Measurements from ENCODE around the gene PRR36. TPM values are rescaled to one million over a fixed set of nuclear protein-coding genes. Genes with fewer than 3 reads are reported as not detected.
A peak's percentile ranks its signal among the peaks of the same experiment; 100 is the strongest.

The PRR36 gene
- total and polyA plus RNA-seq, 2 donors: 0.10 to 0.11 TPM

GRCh38 chr19:7868671-7869452, 5.3 kb downstream of the PRR36 start:
- Histone ChIP-seq H3K27ac (ENCODE audit: low read depth) (peak overlapping the region; percentile 45), H3K36me3 (ENCODE audit: insufficient read depth) (no peaks in the 10 kb centered on the region), H3K4me3 (ENCODE audit: low read depth, low read length) (peak overlapping the region; percentile 25), H3K4me1 (ENCODE audit: insufficient read depth) (peaks cover 3% of the 10 kb centered on the region)
- DNase-seq (ENCODE audit: extremely low spot score): no peak
- WGBS: 2% methylated on average over 67 of the region's 67 CpGs

- no peaks in the 10 kb centered on the region for H3K36me3 ChIP-seq (ENCODE audit: insufficient read depth)
- DNase-seq (ENCODE audit: extremely low spot score): no peak
- no peak overlapping the region for H3K27ac ChIP-seq (ENCODE audit: low read depth)
- 18% methylated on average over 21 of the region's 21 CpGs for WGBS
- no peak overlapping the region for H3K4me3 ChIP-seq (ENCODE audit: low read depth, low read length)
- peaks cover 2% of the 10 kb centered on the region for H3K4me1 ChIP-seq (ENCODE audit: insufficient read depth)
Observed at GRCh38 chr19:7868326-7868670, 5.9 kb downstream of the PRR36 start.

GRCh38 chr19:7867092-7867844, 6.9 kb downstream of the PRR36 start:
- Histone ChIP-seq H3K4me1 (ENCODE audit: insufficient read depth) (peaks cover 2% of the 10 kb centered on the region), H3K4me3 (ENCODE audit: low read depth, low read length) (no peak overlapping the region), H3K27ac (ENCODE audit: low read depth) (no peak overlapping the region), H3K36me3 (ENCODE audit: insufficient read depth) (no peaks in the 10 kb centered on the region)
- 82% methylated on average over 9 of the region's 9 CpGs for WGBS
- DNase-seq (ENCODE audit: extremely low spot score): no peak

GRCh38 chr19:7866399-7867091, 7.6 kb downstream of the PRR36 start:
- WGBS: 64% methylated on average over 12 of the region's 12 CpGs
- no peak for DNase-seq (ENCODE audit: extremely low spot score)
- Histone ChIP-seq H3K4me1 (ENCODE audit: insufficient read depth) (peaks cover 2% of the 10 kb centered on the region), H3K36me3 (ENCODE audit: insufficient read depth) (no peaks in the 10 kb centered on the region), H3K4me3 (ENCODE audit: low read depth, low read length) (no peak overlapping the region), H3K27ac (ENCODE audit: low read depth) (no peak overlapping the region)

GRCh38 chr19:7865262-7865911, 8.8 kb downstream of the PRR36 start:
- H3K4me3 ChIP-seq (ENCODE audit: low read depth, low read length): no peak overlapping the region
- H3K4me1 ChIP-seq (ENCODE audit: insufficient read depth): peaks cover 2% of the 10 kb centered on the region
- H3K27ac ChIP-seq (ENCODE audit: low read depth): no peak overlapping the region
- no peaks in the 10 kb centered on the region for H3K36me3 ChIP-seq (ENCODE audit: insufficient read depth)
- WGBS: 49% methylated on average over 10 of the region's 10 CpGs
- DNase-seq (ENCODE audit: extremely low spot score): no peak

- H3K27ac ChIP-seq (ENCODE audit: low read depth): no peak overlapping the region
- no peak overlapping the region for H3K4me3 ChIP-seq (ENCODE audit: low read depth, low read length)
- no peak for DNase-seq (ENCODE audit: extremely low spot score)
- no peaks in the 10 kb centered on the region for H3K36me3 ChIP-seq (ENCODE audit: insufficient read depth)
- WGBS: 67% methylated on average over 18 of the region's 18 CpGs
- peaks cover 2% of the 10 kb centered on the region for H3K4me1 ChIP-seq (ENCODE audit: insufficient read depth)
Observed at GRCh38 chr19:7864690-7865074, 9.5 kb downstream of the PRR36 start.

GRCh38 chr19:7863971-7864689, 10.1 kb downstream of the PRR36 start:
- WGBS: 83% methylated on average over 21 of the region's 21 CpGs
- Histone ChIP-seq H3K27ac (ENCODE audit: low read depth) (no peak overlapping the region), H3K4me1 (ENCODE audit: insufficient read depth) (peaks cover 2% of the 10 kb centered on the region), H3K4me3 (ENCODE audit: low read depth, low read length) (no peak overlapping the region), H3K36me3 (ENCODE audit: insufficient read depth) (no peaks in the 10 kb centered on the region)
- no peak for DNase-seq (ENCODE audit: extremely low spot score)

- no peak for DNase-seq (ENCODE audit: extremely low spot score)
- Histone ChIP-seq H3K36me3 (ENCODE audit: insufficient read depth) (no peaks in the 10 kb centered on the region), H3K4me1 (ENCODE audit: insufficient read depth) (no peaks in the 10 kb centered on the region), H3K27ac (ENCODE audit: low read depth) (no peak overlapping the region), H3K4me3 (ENCODE audit: low read depth, low read length) (no peak overlapping the region)
- 71% methylated on average over 83 of the region's 83 CpGs for WGBS
Observed at GRCh38 chr19:7863157-7863970, 10.8 kb downstream of the PRR36 start.

GRCh38 chr19:7862413-7862951, 11.7 kb downstream of the PRR36 start:
- Histone ChIP-seq H3K27ac (ENCODE audit: low read depth) (no peak overlapping the region), H3K4me3 (ENCODE audit: low read depth, low read length) (peak overlapping the region; percentile 1), H3K36me3 (ENCODE audit: insufficient read depth) (no peaks in the 10 kb centered on the region), H3K4me1 (ENCODE audit: insufficient read depth) (no peaks in the 10 kb centered on the region)
- DNase-seq (ENCODE audit: extremely low spot score): no peak
- 8% methylated on average over 64 of the region's 67 CpGs for WGBS

- 37% methylated on average over 63 of the region's 63 CpGs for WGBS
- no peak for DNase-seq (ENCODE audit: extremely low spot score)
- H3K27ac ChIP-seq (ENCODE audit: low read depth): no peak overlapping the region
- no peak overlapping the region for H3K4me3 ChIP-seq (ENCODE audit: low read depth, low read length)
- H3K4me1 ChIP-seq (ENCODE audit: insufficient read depth): no peaks in the 10 kb centered on the region
- no peaks in the 10 kb centered on the region for H3K36me3 ChIP-seq (ENCODE audit: insufficient read depth)
Observed at GRCh38 chr19:7861619-7862412, 12.4 kb downstream of the PRR36 start.

- WGBS: 83% methylated on average over 14 of the region's 14 CpGs
- Histone ChIP-seq H3K27ac (ENCODE audit: low read depth) (no peak overlapping the region), H3K4me1 (ENCODE audit: insufficient read depth) (no peaks in the 10 kb centered on the region), H3K4me3 (ENCODE audit: low read depth, low read length) (no peak overlapping the region), H3K36me3 (ENCODE audit: insufficient read depth) (no peaks in the 10 kb centered on the region)
- no peak for DNase-seq (ENCODE audit: extremely low spot score)
Observed at GRCh38 chr19:7860714-7861618, 13.2 kb downstream of the PRR36 start.
